ENCODE results near the gene MSMO1. TPM values are rescaled to one million over a fixed set of nuclear protein-coding genes. Genes with fewer than 3 reads are reported as not detected.

Gene MSMO1
- polyA plus RNA-seq, 1 donor: 145 TPM

DNA sequence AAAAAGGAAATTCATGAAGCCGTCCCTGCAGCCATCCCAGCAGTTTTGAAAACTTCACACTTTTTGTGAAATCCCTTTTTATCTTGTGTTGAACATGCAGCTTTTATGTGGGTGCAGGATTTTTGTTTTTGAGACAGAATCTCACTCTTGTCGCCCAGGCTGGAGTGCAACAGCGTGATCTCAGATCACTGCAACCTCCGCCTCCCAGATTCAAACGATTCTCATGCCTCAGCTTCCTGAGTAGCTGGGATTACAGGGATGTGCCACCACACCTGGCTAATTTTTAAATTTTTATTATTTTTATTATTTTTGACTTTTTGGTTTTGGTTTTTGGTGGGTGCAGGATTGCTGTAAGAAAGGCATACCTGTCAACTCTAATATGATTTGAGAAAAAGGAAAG is 8.0 kb upstream of the MSMO1 start:
- H3K36me3 ChIP-seq (ENCODE audit: control insufficient read depth, insufficient read depth, low read length): peaks cover 4% of the 10 kb centered on the region
- H3K4me3 ChIP-seq (ENCODE audit: low read length): no peak overlapping the region
- no peaks in the 10 kb centered on the region for H3K4me1 ChIP-seq (ENCODE audit: control insufficient read depth, insufficient read depth, low read length)
- no peak for DNase-seq
- H3K27ac ChIP-seq (ENCODE audit: low read length): no peak overlapping the region
- no CpG with 5 or more reads among the region's 5 CpGs for WGBS (ENCODE audit: insufficient coverage, low lambda C conversion rate)
- H3K9me3 ChIP-seq (ENCODE audit: control insufficient read depth, low read depth, low read length): no peaks in the 10 kb centered on the region
- no peaks in the 10 kb centered on the region for H3K27me3 ChIP-seq (ENCODE audit: control insufficient read depth, insufficient read depth, low read length)

DNA sequence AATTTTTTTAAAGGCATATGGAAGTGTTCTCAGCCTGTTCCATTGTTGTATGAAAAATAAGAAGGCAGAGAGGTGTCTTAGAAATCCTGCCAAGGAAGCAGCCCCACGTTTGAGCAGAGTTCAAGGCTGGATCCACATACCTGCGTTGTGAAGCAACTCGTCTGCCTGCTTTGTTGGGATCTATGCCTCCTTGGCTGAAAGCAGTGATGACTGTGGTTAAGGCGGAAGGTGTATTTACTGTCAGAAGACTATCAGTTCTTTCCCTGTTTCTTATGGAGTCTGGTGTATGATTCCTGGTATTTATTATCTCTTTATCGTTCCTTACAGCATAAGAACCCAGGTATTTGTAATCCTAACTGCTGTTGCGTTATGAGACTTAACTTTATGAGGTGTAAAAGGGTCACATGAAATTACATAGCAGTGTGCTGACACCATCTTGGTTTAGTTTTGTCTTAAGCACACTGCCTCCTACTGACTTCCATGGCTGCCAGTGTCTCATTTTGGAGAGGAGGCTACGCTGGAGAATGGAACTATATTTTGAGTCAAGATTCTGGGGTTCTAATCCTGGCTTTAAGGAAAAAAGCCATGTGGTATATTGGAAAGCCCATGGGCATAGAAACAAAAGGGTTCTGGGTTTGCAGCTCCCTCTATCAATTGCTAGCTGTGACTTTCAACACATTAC is 3.1 kb upstream of the MSMO1 start:
- H3K4me1 ChIP-seq (ENCODE audit: control insufficient read depth, insufficient read depth, low read length): peaks cover 5% of the 10 kb centered on the region
- H3K36me3 ChIP-seq (ENCODE audit: control insufficient read depth, insufficient read depth, low read length): no peaks in the 10 kb centered on the region
- DNase-seq: peak; percentile 82 to 91
- peak overlapping the region; percentile 93 for H3K27ac ChIP-seq (ENCODE audit: low read length)
- H3K27me3 ChIP-seq (ENCODE audit: control insufficient read depth, insufficient read depth, low read length): no peaks in the 10 kb centered on the region
- no peaks in the 10 kb centered on the region for H3K9me3 ChIP-seq (ENCODE audit: control insufficient read depth, low read depth, low read length)
- H3K4me3 ChIP-seq (ENCODE audit: low read length): peak overlapping the region; percentile 53
- WGBS (ENCODE audit: insufficient coverage, low lambda C conversion rate): no CpG with 5 or more reads among the region's 7 CpGs

DNA sequence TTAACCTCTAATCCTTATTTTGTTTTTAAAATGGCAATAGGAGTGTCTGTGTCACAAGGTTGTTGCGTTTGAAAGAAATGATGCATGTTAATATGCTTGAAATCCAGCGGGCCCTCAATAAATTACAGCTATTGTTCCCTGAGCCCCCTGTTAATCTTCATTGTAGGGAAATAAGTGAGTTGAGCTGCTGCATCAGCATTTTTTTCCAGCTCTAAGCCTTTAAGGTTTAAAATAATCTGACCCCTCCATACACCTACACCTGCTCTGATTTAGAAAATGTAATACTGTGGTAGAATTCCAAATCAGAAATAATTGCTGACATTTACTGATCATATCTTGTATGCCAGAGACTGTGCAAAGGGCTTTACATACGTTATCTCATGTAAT is 2.6 kb upstream of the MSMO1 start:
- peak overlapping the region; percentile 93 for H3K27ac ChIP-seq (ENCODE audit: low read length)

DNA sequence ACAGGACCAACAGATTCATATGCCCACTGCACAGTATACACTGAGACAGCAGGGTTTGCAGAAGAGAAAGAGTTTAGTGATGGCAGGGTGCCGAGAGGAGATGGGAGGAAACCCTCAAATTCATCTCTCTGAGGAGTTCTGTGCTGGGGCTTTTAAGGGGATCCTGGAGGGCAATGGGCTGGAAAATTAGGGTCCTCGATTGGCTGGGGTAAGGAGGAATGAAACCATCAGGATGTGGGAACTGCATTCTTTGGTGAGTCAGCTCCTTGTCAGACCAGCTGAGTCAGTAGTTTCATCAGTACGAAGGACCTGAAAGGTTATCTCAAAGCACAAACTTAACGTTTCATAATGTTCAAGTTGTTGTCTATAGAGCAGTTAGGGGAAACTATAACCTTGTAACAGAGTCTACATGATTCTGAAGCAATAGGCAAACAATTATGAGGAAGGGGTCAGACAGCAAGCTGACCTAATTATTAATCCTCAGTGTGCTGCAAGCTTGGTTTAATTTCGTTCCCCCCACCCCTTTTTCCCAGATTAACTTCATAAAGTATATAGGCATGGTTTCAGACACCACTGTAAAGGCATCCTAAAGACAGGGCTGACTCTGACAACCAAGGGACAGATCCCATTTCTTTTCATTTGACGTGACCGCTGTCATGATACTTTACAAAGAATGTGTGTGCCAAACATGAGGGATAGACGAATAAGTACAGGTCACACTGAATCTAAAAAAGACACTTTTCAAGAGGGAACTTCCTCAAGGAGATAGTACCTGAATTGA is 1.5 kb upstream of the MSMO1 start:
- peak; percentile 70 to 84 for DNase-seq
- Histone ChIP-seq H3K9me3 (ENCODE audit: control insufficient read depth, low read depth, low read length) (no peaks in the 10 kb centered on the region), H3K4me1 (ENCODE audit: control insufficient read depth, insufficient read depth, low read length) (peaks cover 5% of the 10 kb centered on the region), H3K36me3 (ENCODE audit: control insufficient read depth, insufficient read depth, low read length) (peaks cover 5% of the 10 kb centered on the region), H3K4me3 (ENCODE audit: low read length) (peak overlapping the region; percentile 65), H3K27me3 (ENCODE audit: control insufficient read depth, insufficient read depth, low read length) (no peaks in the 10 kb centered on the region), H3K27ac (ENCODE audit: low read length) (peak overlapping the region; percentile 93)
- WGBS (ENCODE audit: insufficient coverage, low lambda C conversion rate): 83% methylated on average over 3 of the region's 8 CpGs

More for the DNA sequence above, 2.6 kb upstream of the MSMO1 start:
- Histone ChIP-seq H3K4me1 (ENCODE audit: control insufficient read depth, insufficient read depth, low read length) (peaks cover 5% of the 10 kb centered on the region), H3K9me3 (ENCODE audit: control insufficient read depth, low read depth, low read length) (no peaks in the 10 kb centered on the region), H3K4me3 (ENCODE audit: low read length) (no peak overlapping the region), H3K36me3 (ENCODE audit: control insufficient read depth, insufficient read depth, low read length) (no peaks in the 10 kb centered on the region), H3K27me3 (ENCODE audit: control insufficient read depth, insufficient read depth, low read length) (no peaks in the 10 kb centered on the region)
- 100% methylated on average over 1 of the region's 3 CpGs for WGBS (ENCODE audit: insufficient coverage, low lambda C conversion rate)
- peak in 1 of 2 donors; percentile 24 for DNase-seq

DNA sequence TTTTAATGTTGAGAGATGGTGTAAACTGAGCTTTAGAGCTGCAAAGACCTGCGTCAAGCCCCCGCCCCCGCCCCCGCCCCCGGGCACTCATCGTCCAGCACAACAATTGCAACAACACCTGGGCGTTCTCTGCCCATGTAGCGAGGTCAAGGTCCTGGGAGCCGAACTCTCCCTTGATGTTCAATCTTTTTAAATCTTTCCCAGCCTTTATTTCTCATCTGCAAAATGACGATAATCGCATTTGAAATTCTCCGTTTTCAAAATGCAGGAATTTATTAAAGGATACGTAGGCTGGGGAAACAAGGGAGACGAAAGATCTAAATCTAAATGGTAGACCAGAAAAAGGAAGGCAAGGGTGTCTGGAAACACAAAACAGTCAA is 648 bp upstream of the MSMO1 start:
- H3K27ac ChIP-seq (ENCODE audit: low read length): peak overlapping the region; percentile 93
- peak in 1 of 2 donors; percentile 51 for DNase-seq
- no CpG with 5 or more reads among the region's 14 CpGs for WGBS (ENCODE audit: insufficient coverage, low lambda C conversion rate)

DNA sequence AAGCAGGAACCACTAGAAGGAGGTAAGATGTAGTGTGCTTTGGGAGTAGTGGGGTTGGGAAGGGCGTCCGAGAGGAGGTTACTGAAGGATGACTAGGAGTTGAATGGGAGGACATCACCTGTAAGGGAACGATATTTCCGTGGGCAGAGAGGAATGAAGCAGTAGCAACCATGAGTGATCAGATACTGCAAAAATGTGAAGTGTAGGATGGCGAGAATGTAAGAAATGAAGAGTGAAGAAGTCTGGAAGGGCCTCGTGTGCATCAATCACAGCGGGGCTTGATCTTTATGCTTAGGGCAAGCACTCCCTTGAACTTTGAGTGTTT is 594 bp downstream of the MSMO1 start:
- Histone ChIP-seq H3K4me1 (ENCODE audit: control insufficient read depth, insufficient read depth, low read length) (peaks cover 5% of the 10 kb centered on the region), H3K36me3 (ENCODE audit: control insufficient read depth, insufficient read depth, low read length) (peaks cover 7% of the 10 kb centered on the region), H3K4me3 (ENCODE audit: low read length) (peak overlapping the region; percentile 77), H3K9me3 (ENCODE audit: control insufficient read depth, low read depth, low read length) (no peaks in the 10 kb centered on the region), H3K27ac (ENCODE audit: low read length) (peak overlapping the region; percentile 97), H3K27me3 (ENCODE audit: control insufficient read depth, insufficient read depth, low read length) (no peaks in the 10 kb centered on the region)
- WGBS (ENCODE audit: insufficient coverage, low lambda C conversion rate): 0% methylated on average over 1 of the region's 7 CpGs
- DNase-seq: no peak

More for the DNA sequence above, 648 bp upstream of the MSMO1 start:
- no peaks in the 10 kb centered on the region for H3K9me3 ChIP-seq (ENCODE audit: control insufficient read depth, low read depth, low read length)
- no peaks in the 10 kb centered on the region for H3K27me3 ChIP-seq (ENCODE audit: control insufficient read depth, insufficient read depth, low read length)
- H3K4me3 ChIP-seq (ENCODE audit: low read length): peak overlapping the region; percentile 65
- H3K36me3 ChIP-seq (ENCODE audit: control insufficient read depth, insufficient read depth, low read length): peaks cover 7% of the 10 kb centered on the region
- peaks cover 5% of the 10 kb centered on the region for H3K4me1 ChIP-seq (ENCODE audit: control insufficient read depth, insufficient read depth, low read length)

DNA sequence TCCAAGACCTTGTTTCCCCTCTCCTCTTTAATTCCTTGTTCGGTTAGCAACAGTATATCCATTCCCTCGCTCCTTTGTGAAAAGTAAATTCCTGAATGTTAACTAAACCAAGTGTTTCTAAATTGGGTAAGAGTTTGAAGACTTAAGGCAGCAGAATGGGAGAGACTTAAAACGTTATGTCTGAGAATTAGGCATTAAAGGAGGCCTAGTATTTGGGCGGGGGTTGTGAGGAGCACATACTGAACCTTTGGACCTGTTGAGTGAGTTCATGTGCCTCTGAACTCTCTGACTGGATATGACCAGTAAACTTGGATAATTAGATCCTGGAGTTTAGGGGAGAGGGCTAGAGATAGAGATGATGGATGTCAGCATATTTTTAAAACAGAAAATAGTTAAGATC is 1.2 kb downstream of the MSMO1 start:
- no peaks in the 10 kb centered on the region for H3K9me3 ChIP-seq (ENCODE audit: control insufficient read depth, low read depth, low read length)
- peaks cover 5% of the 10 kb centered on the region for H3K4me1 ChIP-seq (ENCODE audit: control insufficient read depth, insufficient read depth, low read length)
- H3K36me3 ChIP-seq (ENCODE audit: control insufficient read depth, insufficient read depth, low read length): peaks cover 9% of the 10 kb centered on the region
- H3K27me3 ChIP-seq (ENCODE audit: control insufficient read depth, insufficient read depth, low read length): no peaks in the 10 kb centered on the region
- H3K4me3 ChIP-seq (ENCODE audit: low read length): peak overlapping the region; percentile 77
- peak overlapping the region; percentile 97 for H3K27ac ChIP-seq (ENCODE audit: low read length)
- 0% methylated on average over 1 of the region's 4 CpGs for WGBS (ENCODE audit: insufficient coverage, low lambda C conversion rate)
- DNase-seq: peak; percentile 49 to 80

DNA sequence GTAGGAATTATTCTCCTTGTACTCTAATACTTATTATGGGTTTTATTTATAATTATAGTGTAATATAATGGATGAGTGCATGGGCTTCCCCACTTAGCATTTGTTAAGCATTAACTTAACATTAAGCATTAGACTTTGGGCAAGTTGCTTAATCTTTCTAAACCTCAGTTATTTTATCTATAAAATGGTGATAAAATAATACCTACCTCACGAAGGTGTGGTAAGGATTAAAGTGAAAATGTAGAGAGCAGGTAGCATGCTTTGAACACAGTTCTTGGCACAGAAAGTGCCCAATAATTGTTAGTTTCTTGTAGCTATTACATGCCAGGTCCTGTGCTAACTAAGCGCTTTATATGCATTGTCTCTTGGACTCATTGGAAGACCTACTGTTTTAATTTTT is 2.6 kb downstream of the MSMO1 start:
- 25% methylated on average over 1 of the region's 2 CpGs for WGBS (ENCODE audit: insufficient coverage, low lambda C conversion rate)
- H3K9me3 ChIP-seq (ENCODE audit: control insufficient read depth, low read depth, low read length): no peaks in the 10 kb centered on the region
- no peaks in the 10 kb centered on the region for H3K27me3 ChIP-seq (ENCODE audit: control insufficient read depth, insufficient read depth, low read length)
- H3K4me1 ChIP-seq (ENCODE audit: control insufficient read depth, insufficient read depth, low read length): peaks cover 7% of the 10 kb centered on the region
- peak overlapping the region; percentile 77 for H3K4me3 ChIP-seq (ENCODE audit: low read length)
- peaks cover 17% of the 10 kb centered on the region for H3K36me3 ChIP-seq (ENCODE audit: control insufficient read depth, insufficient read depth, low read length)
- DNase-seq: peak in 1 of 2 donors; percentile 16
- H3K27ac ChIP-seq (ENCODE audit: low read length): peak overlapping the region; percentile 97

DNA sequence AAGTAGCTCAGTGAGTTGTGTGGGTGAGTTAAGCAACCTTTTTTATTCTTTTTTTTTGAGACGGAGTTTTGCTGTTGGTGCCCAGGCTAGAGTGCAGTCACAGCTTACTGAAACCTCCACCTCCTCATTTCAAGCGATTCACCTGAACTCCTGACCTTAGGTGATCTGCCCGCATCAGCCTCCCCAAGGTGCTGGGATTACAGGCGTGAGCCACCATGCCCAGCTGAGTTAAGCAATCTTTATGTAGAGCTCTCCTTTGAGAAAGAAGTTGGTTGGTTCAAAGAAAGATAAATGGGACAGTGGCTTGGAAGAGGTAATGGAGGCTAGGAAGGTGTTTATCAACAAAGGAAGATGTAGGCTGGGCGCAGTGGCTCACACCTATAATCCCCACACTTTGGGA is 3.2 kb downstream of the MSMO1 start:
- peak overlapping the region; percentile 77 for H3K4me3 ChIP-seq (ENCODE audit: low read length)
- no peak for DNase-seq
- H3K9me3 ChIP-seq (ENCODE audit: control insufficient read depth, low read depth, low read length): no peaks in the 10 kb centered on the region
- peaks cover 10% of the 10 kb centered on the region for H3K4me1 ChIP-seq (ENCODE audit: control insufficient read depth, insufficient read depth, low read length)
- peak overlapping the region; percentile 97 for H3K27ac ChIP-seq (ENCODE audit: low read length)
- no CpG with 5 or more reads among the region's 5 CpGs for WGBS (ENCODE audit: insufficient coverage, low lambda C conversion rate)
- no peaks in the 10 kb centered on the region for H3K27me3 ChIP-seq (ENCODE audit: control insufficient read depth, insufficient read depth, low read length)
- peaks cover 22% of the 10 kb centered on the region for H3K36me3 ChIP-seq (ENCODE audit: control insufficient read depth, insufficient read depth, low read length)

DNA sequence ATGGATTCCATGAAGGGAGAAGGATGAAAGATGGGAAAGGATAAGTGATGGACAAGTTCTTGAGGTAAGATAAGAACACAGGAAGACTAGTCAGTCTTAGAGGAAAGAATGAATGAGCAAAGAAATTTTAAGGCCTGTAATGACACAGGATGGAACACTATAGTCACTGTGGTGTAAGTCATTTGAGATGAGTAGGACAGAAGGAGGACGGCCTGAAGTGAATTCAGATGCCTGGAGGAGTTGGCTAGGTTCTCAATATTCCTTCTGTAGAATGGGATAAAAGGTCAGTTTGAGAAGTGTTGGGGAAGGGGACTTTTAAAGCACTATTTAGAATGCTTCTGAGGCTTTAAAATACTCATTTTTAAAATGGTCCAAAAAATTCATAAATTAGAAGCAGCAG is 3.9 kb downstream of the MSMO1 start:
- no peak overlapping the region for H3K27ac ChIP-seq (ENCODE audit: low read length)
- peaks cover 6% of the 10 kb centered on the region for H3K4me1 ChIP-seq (ENCODE audit: control insufficient read depth, insufficient read depth, low read length)
- H3K9me3 ChIP-seq (ENCODE audit: control insufficient read depth, low read depth, low read length): no peaks in the 10 kb centered on the region
- H3K4me3 ChIP-seq (ENCODE audit: low read length): peak overlapping the region; percentile 77
- DNase-seq: no peak
- peaks cover 22% of the 10 kb centered on the region for H3K36me3 ChIP-seq (ENCODE audit: control insufficient read depth, insufficient read depth, low read length)
- no CpG with 5 or more reads among the region's 1 CpG for WGBS (ENCODE audit: insufficient coverage, low lambda C conversion rate)
- H3K27me3 ChIP-seq (ENCODE audit: control insufficient read depth, insufficient read depth, low read length): no peaks in the 10 kb centered on the region

Measured in large intestine (tissue), 3 donors.